HG03139 (cell line): Measurements from ENCODE around the gene PAQR8.
A peak's percentile ranks its signal among the peaks of the same experiment; 100 is the strongest.
"Not testable (repeated sequence)": the region's sequence is repeated elsewhere in the genome, so short reads cannot be mapped to it uniquely, and the experiment has no call there.

Experiments used
- ATAC-seq: cut with Tn5 transposase; IDR thresholded peaks from one replicate; pipeline ENCODE4 v1.9.1; 2021; ENCODE audit not compliant: unreplicated experiment

Gene PAQR8

GRCh38 chr6:52405243-52405642 lies 43.3 kb downstream of the PAQR8 start:
- ATAC-seq, result no peak

- peak; percentile 81 for ATAC-seq
These were observed 45.5 kb downstream of the PAQR8 start for GRCh38 chr6:52407467-52407866.

GRCh38 chr6:52409499-52409898 lies 47.5 kb downstream of the PAQR8 start:
- ATAC-seq, result no peak

GRCh38 chr6:52410979-52411378 lies 49.0 kb downstream of the PAQR8 start:
- no peak for ATAC-seq

GRCh38 chr6:52411911-52412310 lies 50.0 kb downstream of the PAQR8 start:
- ATAC-seq, result no peak

- no peak for ATAC-seq
These were observed 53.4 kb downstream of the PAQR8 start for GRCh38 chr6:52415333-52415732.

- ATAC-seq, result no peak
These were observed 54.1 kb downstream of the PAQR8 start for GRCh38 chr6:52415917-52416628.

GRCh38 chr6:52416629-52417151 lies 54.7 kb downstream of the PAQR8 start:
- no peak for ATAC-seq

GRCh38 chr6:52417675-52418111 lies 55.7 kb downstream of the PAQR8 start:
- no peak for ATAC-seq

GRCh38 chr6:52418606-52419005 lies 56.7 kb downstream of the PAQR8 start:
- ATAC-seq, result no peak

GRCh38 chr6:52419809-52420667 lies 58.1 kb downstream of the PAQR8 start, which contains the start of gene EFHC1:
Gene EFHC1, plus strand, starts transcription at chr6:52420342. Its CDS starts 69 bp downstream, at chr6:52420411.
- peak; percentile 95 for ATAC-seq

GRCh38 chr6:52420668-52421358 lies 58.9 kb downstream of the PAQR8 start:
- no peak for ATAC-seq

- ATAC-seq, result no peak
These were observed 60.2 kb downstream of the PAQR8 start for GRCh38 chr6:52422156-52422555.

GRCh38 chr6:52423448-52423847 lies 61.5 kb downstream of the PAQR8 start:
- ATAC-seq, result no peak

- no peak for ATAC-seq
These were observed 62.0 kb downstream of the PAQR8 start for GRCh38 chr6:52423971-52424381.

GRCh38 chr6:52424513-52424912 lies 62.6 kb downstream of the PAQR8 start:
- no peak for ATAC-seq

- ATAC-seq, result peak; percentile 60
These were observed 64.7 kb downstream of the PAQR8 start for GRCh38 chr6:52426667-52427066.

- ATAC-seq, result not testable (repeated sequence)
These were observed 71.3 kb downstream of the PAQR8 start for GRCh38 chr6:52433294-52433693.

- no peak for ATAC-seq
These were observed 73.4 kb downstream of the PAQR8 start for GRCh38 chr6:52435345-52435744.

GRCh38 chr6:52438926-52439325 lies 77.0 kb downstream of the PAQR8 start:
- no peak for ATAC-seq

GRCh38 chr6:52454556-52454955 lies 92.6 kb downstream of the PAQR8 start:
- ATAC-seq, result no peak
